Measurements from ENCODE around the gene CDC25A. TPM values are rescaled to one million over a fixed set of nuclear protein-coding genes. Genes with fewer than 3 reads are reported as not detected.

Gene CDC25A
- total and polyA plus RNA-seq, 7 experiments from 2014 or later, result 0.61 to 20.7 TPM; not detected in 5

DNA sequence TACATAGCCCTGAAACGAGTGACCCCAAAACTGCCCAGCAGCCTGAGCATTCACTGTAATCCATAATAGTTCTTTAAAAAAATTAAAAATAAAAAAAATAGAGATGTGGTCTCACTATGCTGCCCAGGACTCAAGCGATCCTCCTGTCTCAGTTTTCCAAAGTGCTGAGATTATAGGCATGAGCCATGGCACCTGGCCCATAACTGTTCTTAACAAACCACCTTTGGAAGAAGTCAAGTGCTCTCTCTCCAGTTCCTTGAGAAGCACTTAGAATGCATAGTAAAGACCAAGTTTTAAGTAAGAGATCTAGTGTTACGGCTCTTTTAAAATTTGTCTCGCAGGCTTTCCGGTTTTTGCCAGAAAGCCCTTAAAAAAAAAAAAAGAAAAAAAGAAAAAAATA, 8.2 kb downstream of the CDC25A start:
- Mint-ChIP-seq H3K27me3 (peaks cover 0 to 8% (median 3%) of the 10 kb centered on the region in 5 donors), H3K36me3 (peaks cover 0 to 25% (median 0%) of the 10 kb centered on the region in 5 donors), H3K27ac (no peak overlapping the region), H3K9me3 (no peaks in the 10 kb centered on the region), H3K4me1 (peaks cover 0 to 35% (median 0%) of the 10 kb centered on the region in 7 donors), H3K4me3 (no peak overlapping the region)
- H3K4me3 ChIP-seq (ENCODE audit: low read length), result no peak overlapping the region
- no peak overlapping the region for H3K27ac ChIP-seq (ENCODE audit: low read depth, low read length)
- H3K27me3 ChIP-seq (ENCODE audit: control insufficient read depth in 2 of 2, insufficient read depth in 2 of 2, low read length in 2 of 2), result no peaks in the 10 kb centered on the region
- DNase-seq (no peak), ATAC-seq (no peak)
- no peaks in the 10 kb centered on the region for H3K4me1 ChIP-seq (ENCODE audit: control insufficient read depth in 2 of 2, insufficient read depth in 2 of 2, low read length in 2 of 2)
- no peaks in the 10 kb centered on the region for H3K36me3 ChIP-seq (ENCODE audit: control insufficient read depth in 2 of 3, insufficient read depth in 3 of 3, low read length in 3 of 3)
- intact Hi-C loops (cut with micrococcal nuclease), result no loop called here
- ChIA-PET POLR2A (interaction anchor here (0.5 kb wide), 1 partner anchor 1127 kb away, joined by 3 read pairs; no protein-coding TSS in a partner anchor), CTCF (no interaction called here)
- no peaks in the 10 kb centered on the region for H3K9me3 ChIP-seq (ENCODE audit: control insufficient read depth in 2 of 3, low read length in 3 of 3)

DNA sequence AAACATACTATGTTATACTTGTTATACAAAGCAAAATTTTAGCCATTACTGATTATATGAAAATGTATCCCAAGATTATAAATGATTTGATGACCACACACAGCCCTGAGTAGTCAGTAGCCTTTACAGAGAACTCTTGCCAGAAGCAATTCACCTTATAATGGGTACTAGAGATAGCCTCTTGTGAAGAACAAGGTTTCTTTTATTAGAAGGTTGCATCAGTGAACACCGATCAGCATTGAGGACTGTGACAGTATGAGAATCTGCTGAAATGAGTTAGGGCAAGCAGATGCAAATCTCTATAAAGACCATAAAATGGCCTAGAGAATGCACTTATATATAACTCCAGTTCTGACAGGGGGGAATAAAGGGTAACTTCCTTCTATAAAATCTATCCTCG, 10.1 kb downstream of the CDC25A start:
- Mint-ChIP-seq H3K4me3 (no peak overlapping the region), H3K9me3 (no peaks in the 10 kb centered on the region), H3K36me3 (peaks cover 0 to 31% (median 0%) of the 10 kb centered on the region in 5 donors), H3K27me3 (peaks cover 0 to 7% (median 0%) of the 10 kb centered on the region in 5 donors), H3K27ac (no peak overlapping the region), H3K4me1 (peaks cover 0 to 29% (median 0%) of the 10 kb centered on the region in 7 donors)
- no peaks in the 10 kb centered on the region for H3K27me3 ChIP-seq (ENCODE audit: control insufficient read depth in 2 of 2, insufficient read depth in 2 of 2, low read length in 2 of 2)
- H3K4me1 ChIP-seq (ENCODE audit: control insufficient read depth in 2 of 2, insufficient read depth in 2 of 2, low read length in 2 of 2), result no peaks in the 10 kb centered on the region
- no peak overlapping the region for H3K4me3 ChIP-seq (ENCODE audit: low read length)
- DNase-seq (no peak), ATAC-seq (no peak)
- H3K9me3 ChIP-seq (ENCODE audit: control insufficient read depth in 2 of 3, low read length in 3 of 3), result no peaks in the 10 kb centered on the region
- H3K27ac ChIP-seq (ENCODE audit: low read depth, low read length), result no peak overlapping the region
- POLR2A ChIA-PET, result no interaction called here
- intact Hi-C loops (cut with micrococcal nuclease), result no loop called here
- CTCF ChIA-PET, result interaction anchor here (0.7 kb wide), 1 partner anchor 22 kb away, joined by 3 read pairs; no protein-coding TSS in a partner anchor
- no peaks in the 10 kb centered on the region for H3K36me3 ChIP-seq (ENCODE audit: control insufficient read depth in 2 of 3, insufficient read depth in 3 of 3, low read length in 3 of 3)

DNA sequence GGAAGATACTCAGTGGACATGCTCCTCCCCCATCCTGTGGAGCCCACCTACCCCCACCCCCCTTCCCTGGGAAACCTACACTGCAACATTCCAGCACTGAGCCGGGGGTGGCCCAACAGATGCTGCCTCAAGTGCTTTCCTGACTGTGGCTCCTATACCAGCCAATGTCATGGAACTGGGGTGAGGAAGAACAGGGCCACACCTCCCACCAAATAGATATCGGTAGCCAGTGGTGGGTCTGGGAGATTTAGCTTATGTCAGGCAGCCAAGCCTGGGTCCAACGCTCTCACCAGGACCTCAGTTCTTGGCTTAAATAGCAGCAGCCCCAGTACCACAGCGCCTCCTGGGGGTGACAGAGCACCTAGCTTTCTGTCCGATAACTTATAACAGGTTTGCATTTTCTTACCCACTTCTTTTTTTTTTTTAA, 30.3 kb downstream of the CDC25A start:
- no peaks in the 10 kb centered on the region for H3K4me1 ChIP-seq (ENCODE audit: control insufficient read depth in 2 of 2, insufficient read depth in 2 of 2, low read length in 2 of 2)
- no peak overlapping the region for H3K27ac ChIP-seq (ENCODE audit: low read depth, low read length)
- POLR2A ChIA-PET, result interaction anchor here (0.6 kb wide), 1 partner anchor 497 kb away, joined by 3 read pairs; no protein-coding TSS in a partner anchor
- no peak overlapping the region for H3K4me3 ChIP-seq (ENCODE audit: low read length)
- H3K4me1 Mint-ChIP-seq, result no peaks in the 10 kb centered on the region
- H3K4me3 Mint-ChIP-seq, result no peak overlapping the region
- H3K9me3 ChIP-seq (ENCODE audit: control insufficient read depth in 2 of 3, low read length in 3 of 3), result no peaks in the 10 kb centered on the region
- H3K9me3 Mint-ChIP-seq, result no peaks in the 10 kb centered on the region
- H3K36me3 ChIP-seq (ENCODE audit: control insufficient read depth in 2 of 3, insufficient read depth in 3 of 3, low read length in 3 of 3), result no peaks in the 10 kb centered on the region
- intact Hi-C loops (cut with micrococcal nuclease), result loop anchor here (2.0 to 10.0 kb wide), 2 partner anchors 321 to 633 kb away; no protein-coding TSS in a partner anchor
- no peak overlapping the region for H3K27ac Mint-ChIP-seq
- H3K36me3 Mint-ChIP-seq, result peaks cover 0 to 10% (median 0%) of the 10 kb centered on the region in 5 donors
- H3K27me3 Mint-ChIP-seq, result no peaks in the 10 kb centered on the region
- CTCF ChIA-PET, result no interaction called here
- H3K27me3 ChIP-seq (ENCODE audit: control insufficient read depth in 2 of 2, insufficient read depth in 2 of 2, low read length in 2 of 2), result no peaks in the 10 kb centered on the region
- ATAC-seq (peak; percentile 37), DNase-seq (peak in 6 of 9 donors; percentile 17 to 42 (median 22))

DNA sequence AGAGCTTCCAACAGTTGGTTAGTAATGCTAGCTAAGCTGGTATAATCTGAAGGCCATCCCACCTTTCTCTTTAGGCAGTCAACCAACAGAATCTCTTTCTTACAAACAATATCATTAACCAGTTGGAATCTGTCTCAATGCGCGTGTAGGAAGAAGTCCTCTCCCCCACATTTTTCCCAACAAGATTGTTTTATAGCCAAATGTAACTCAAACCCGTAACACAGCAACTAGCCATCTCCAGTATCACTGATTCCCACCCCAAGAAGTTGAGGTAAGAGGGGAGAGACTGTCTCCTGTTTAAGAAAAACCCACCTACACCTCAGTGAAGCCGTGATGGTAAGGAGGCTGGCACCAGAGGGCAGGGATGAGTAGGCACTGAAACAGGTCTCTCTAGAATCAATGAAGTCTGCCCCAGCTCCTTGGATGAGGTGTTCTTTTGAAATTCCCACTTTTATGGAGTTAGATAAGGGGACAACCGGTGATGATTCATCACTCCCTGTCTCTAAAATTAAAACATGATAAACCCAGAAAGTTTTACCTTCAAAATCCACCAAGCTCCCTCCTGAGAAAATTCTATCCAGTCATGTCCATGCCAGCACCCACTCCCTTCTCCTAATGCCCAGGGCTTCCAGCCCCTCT, 30.9 kb downstream of the CDC25A start:
- intact Hi-C loops (cut with micrococcal nuclease), result loop anchor here (10.0 kb wide), 1 partner anchor 633 kb away; no protein-coding TSS in a partner anchor
- POLR2A ChIA-PET, result interaction anchor here (0.6 kb wide), 1 partner anchor 496 kb away, joined by 3 read pairs; no protein-coding TSS in a partner anchor
- H3K4me3 ChIP-seq (ENCODE audit: low read length), result no peak overlapping the region
- Mint-ChIP-seq H3K27me3 (no peaks in the 10 kb centered on the region), H3K27ac (peak overlapping the region in 1 of 9 donors; percentile 66), H3K9me3 (no peaks in the 10 kb centered on the region), H3K4me1 (no peaks in the 10 kb centered on the region), H3K36me3 (peaks cover 0 to 10% (median 0%) of the 10 kb centered on the region in 5 donors), H3K4me3 (no peak overlapping the region)
- no peaks in the 10 kb centered on the region for H3K36me3 ChIP-seq (ENCODE audit: control insufficient read depth in 2 of 3, insufficient read depth in 3 of 3, low read length in 3 of 3)
- H3K9me3 ChIP-seq (ENCODE audit: control insufficient read depth in 2 of 3, low read length in 3 of 3), result no peaks in the 10 kb centered on the region
- CTCF ChIA-PET, result no interaction called here
- DNase-seq, result no peak
- no peaks in the 10 kb centered on the region for H3K4me1 ChIP-seq (ENCODE audit: control insufficient read depth in 2 of 2, insufficient read depth in 2 of 2, low read length in 2 of 2)
- H3K27ac ChIP-seq (ENCODE audit: low read depth, low read length), result no peak overlapping the region
- no peak for ATAC-seq
- no peaks in the 10 kb centered on the region for H3K27me3 ChIP-seq (ENCODE audit: control insufficient read depth in 2 of 2, insufficient read depth in 2 of 2, low read length in 2 of 2)

DNA sequence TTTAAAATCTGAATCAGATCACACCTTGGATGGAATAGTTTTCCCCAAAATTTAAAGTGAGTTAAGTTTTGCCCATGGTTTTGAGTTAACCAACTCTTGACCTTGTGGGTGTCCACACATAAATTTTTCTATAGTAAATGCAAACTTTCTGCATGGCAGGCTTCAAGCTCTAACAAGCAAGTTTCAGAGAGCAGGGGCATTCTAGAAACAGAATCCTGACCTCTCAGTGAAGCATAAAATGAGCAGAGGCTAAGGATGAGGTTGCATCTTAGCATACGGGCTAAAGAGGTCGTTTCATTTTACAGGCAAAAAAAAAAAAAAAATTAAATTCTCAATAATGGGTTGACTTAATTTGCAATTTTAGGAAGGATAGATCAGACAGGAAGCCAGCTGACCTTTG, 32.1 kb downstream of the CDC25A start:
- no peaks in the 10 kb centered on the region for H3K27me3 Mint-ChIP-seq
- H3K9me3 Mint-ChIP-seq, result no peaks in the 10 kb centered on the region
- H3K4me3 ChIP-seq (ENCODE audit: low read length), result no peak overlapping the region
- H3K27ac Mint-ChIP-seq, result no peak overlapping the region
- H3K36me3 Mint-ChIP-seq, result peaks cover 0 to 7% (median 0%) of the 10 kb centered on the region in 5 donors
- peaks cover 0 to 4% (median 0%) of the 10 kb centered on the region in 7 donors for H3K4me1 Mint-ChIP-seq
- H3K36me3 ChIP-seq (ENCODE audit: control insufficient read depth in 2 of 3, insufficient read depth in 3 of 3, low read length in 3 of 3), result no peaks in the 10 kb centered on the region
- ATAC-seq (no peak), DNase-seq (no peak)
- POLR2A ChIA-PET, result no interaction called here
- H3K27ac ChIP-seq (ENCODE audit: low read depth, low read length), result no peak overlapping the region
- H3K27me3 ChIP-seq (ENCODE audit: control insufficient read depth in 2 of 2, insufficient read depth in 2 of 2, low read length in 2 of 2), result no peaks in the 10 kb centered on the region
- no peaks in the 10 kb centered on the region for H3K9me3 ChIP-seq (ENCODE audit: control insufficient read depth in 2 of 3, low read length in 3 of 3)
- CTCF ChIA-PET, result interaction anchor here (0.6 to 0.7 kb wide), 2 partner anchors 21 to 634 kb away, joined by 3 to 4 read pairs; no protein-coding TSS in a partner anchor
- H3K4me3 Mint-ChIP-seq, result no peak overlapping the region
- no peaks in the 10 kb centered on the region for H3K4me1 ChIP-seq (ENCODE audit: control insufficient read depth in 2 of 2, insufficient read depth in 2 of 2, low read length in 2 of 2)
- intact Hi-C loops (cut with micrococcal nuclease), result loop anchor here (10.0 kb wide), 1 partner anchor 631 kb away; no protein-coding TSS in a partner anchor

DNA sequence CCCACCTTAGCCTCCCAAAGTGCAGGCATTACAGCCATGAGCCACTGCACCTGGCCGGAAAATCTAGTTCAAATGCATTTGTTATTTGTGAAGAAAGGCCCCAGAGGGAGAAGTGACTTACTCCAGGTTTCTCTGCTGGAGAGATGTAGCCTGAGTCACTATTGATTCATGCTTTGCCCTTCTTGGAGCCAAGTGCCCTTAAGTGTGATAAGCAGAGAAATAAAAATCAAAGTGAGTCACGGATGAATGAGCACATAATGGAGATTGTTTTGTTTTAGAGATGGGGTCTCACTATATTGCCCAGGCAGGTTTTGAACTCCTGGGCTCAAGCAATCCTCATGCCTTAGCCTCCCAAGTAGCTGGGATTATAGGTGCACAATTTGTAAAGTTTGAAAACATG, 33.1 kb downstream of the CDC25A start:
- Mint-ChIP-seq H3K4me1 (peaks cover 0 to 4% (median 0%) of the 10 kb centered on the region in 7 donors), H3K4me3 (no peak overlapping the region), H3K9me3 (no peaks in the 10 kb centered on the region), H3K36me3 (peaks cover 0 to 7% (median 0%) of the 10 kb centered on the region in 5 donors), H3K27me3 (no peaks in the 10 kb centered on the region), H3K27ac (no peak overlapping the region)
- Histone ChIP-seq H3K4me3 (ENCODE audit: low read length) (no peak overlapping the region), H3K9me3 (ENCODE audit: control insufficient read depth in 2 of 3, low read length in 3 of 3) (no peaks in the 10 kb centered on the region), H3K36me3 (ENCODE audit: control insufficient read depth in 2 of 3, insufficient read depth in 3 of 3, low read length in 3 of 3) (no peaks in the 10 kb centered on the region), H3K27ac (ENCODE audit: low read depth, low read length) (no peak overlapping the region), H3K4me1 (ENCODE audit: control insufficient read depth in 2 of 2, insufficient read depth in 2 of 2, low read length in 2 of 2) (no peaks in the 10 kb centered on the region), H3K27me3 (ENCODE audit: control insufficient read depth in 2 of 2, insufficient read depth in 2 of 2, low read length in 2 of 2) (no peaks in the 10 kb centered on the region)
- ATAC-seq, result no peak
- CTCF ChIA-PET, result interaction anchor here (0.7 kb wide), 1 partner anchor 521 kb away, joined by 3 read pairs; no protein-coding TSS in a partner anchor
- POLR2A ChIA-PET, result no interaction called here
- no peak for DNase-seq
- intact Hi-C loops (cut with micrococcal nuclease), result loop anchor here (10.0 kb wide), 1 partner anchor 630 kb away; no protein-coding TSS in a partner anchor

Data from naive thymus-derived CD4-positive, alpha-beta T cell (primary cell).